Activated T-cell treated with anti-CD3 and anti-CD28 coated beads, Interleukin-2, amount 50 U/mL, for 72 hours (primary cell): ENCODE data around the gene THRB. TPM values are rescaled to one million over a fixed set of nuclear protein-coding genes. Genes with fewer than 3 reads are reported as not detected.

Experiments used
- ATAC-seq, 2 donors: fragments of 150-1000 bp; cut with Tn5 transposase; replicated peaks in 1 of 2; 2 replicates each; pipeline ENCODE4 v1.10.0; 2021; ENCODE audit warnings: moderate library complexity in 2 of 2, mild to moderate bottlenecking in 1 of 2
- DNase-seq, 2 donors: peaks; one replicate each; pipeline ENCODE4 v3.0.0; 2021 to 2022; ENCODE audit warnings: mixed read lengths in 1 of 2
- H3K27ac Mint-ChIP-seq: one replicate; pipeline ENCODE4 v1.8.0; 2022; ENCODE audit warnings: mild to moderate bottlenecking, moderate library complexity, mixed read lengths
- H3K27me3 Mint-ChIP-seq: one replicate; pipeline ENCODE4 v1.8.0; 2022; ENCODE audit warnings: low read depth, mixed read lengths
- H3K36me3 Mint-ChIP-seq, 2 donors: one replicate each; pipeline ENCODE4 v1.8.0; 2022; ENCODE audit warnings: mixed read lengths in 2 of 2, mild to moderate bottlenecking in 1 of 2; ENCODE audit not compliant: insufficient read depth in 2 of 2
- H3K4me1 Mint-ChIP-seq: one replicate; pipeline ENCODE4 v1.8.0; 2022; ENCODE audit warnings: low read depth, mixed read lengths
- H3K4me3 Mint-ChIP-seq, 2 donors: one replicate each; pipeline ENCODE4 v1.8.0; 2022; ENCODE audit warnings: mild to moderate bottlenecking in 2 of 2, mixed read lengths in 2 of 2, moderate library complexity in 2 of 2
- H3K9me3 Mint-ChIP-seq, 2 donors: one replicate each; pipeline ENCODE4 v1.8.0; 2022; ENCODE audit warnings: mixed read lengths in 2 of 2
- total RNA-seq, 2 donors: library from RNA; stranded (reverse); gene quantifications; one replicate each; pipeline ENCODE4 v1.2.3, GENCODE V29; 2022

Gene THRB
- total RNA-seq, 2 donors from 2014 or later = not detected

GRCh38 chr3:24244491-24244890 is 250.2 kb downstream of the THRB start:
- no peaks in the 10 kb centered on the region for H3K36me3 Mint-ChIP-seq
- no peaks in the 10 kb centered on the region for H3K9me3 Mint-ChIP-seq
- no peak overlapping the region for H3K27ac Mint-ChIP-seq
- no peak overlapping the region for H3K4me3 Mint-ChIP-seq
- no peak for ATAC-seq
- no peaks in the 10 kb centered on the region for H3K4me1 Mint-ChIP-seq
- no peak for DNase-seq
- H3K27me3 Mint-ChIP-seq = peaks cover 7% of the 10 kb centered on the region

GRCh38 chr3:24242012-24242698 is 252.5 kb downstream of the THRB start:
- Mint-ChIP-seq H3K27me3 (peaks cover 9% of the 10 kb centered on the region), H3K9me3 (no peaks in the 10 kb centered on the region), H3K4me1 (no peaks in the 10 kb centered on the region), H3K36me3 (no peaks in the 10 kb centered on the region), H3K27ac (no peak overlapping the region), H3K4me3 (no peak overlapping the region)
- no peak for DNase-seq
- ATAC-seq = no peak

- no peaks in the 10 kb centered on the region for H3K9me3 Mint-ChIP-seq
- no peak overlapping the region for H3K4me3 Mint-ChIP-seq
- ATAC-seq (no peak), DNase-seq (no peak)
- H3K36me3 Mint-ChIP-seq = no peaks in the 10 kb centered on the region
- peaks cover 19% of the 10 kb centered on the region for H3K27me3 Mint-ChIP-seq
- H3K4me1 Mint-ChIP-seq = peaks cover 3% of the 10 kb centered on the region
- no peak overlapping the region for H3K27ac Mint-ChIP-seq
Observed at GRCh38 chr3:24240306-24240705, 254.3 kb downstream of the THRB start.

GRCh38 chr3:24237971-24238706 is 256.5 kb downstream of the THRB start:
- Mint-ChIP-seq H3K27ac (no peak overlapping the region), H3K36me3 (no peaks in the 10 kb centered on the region), H3K4me1 (peaks cover 10% of the 10 kb centered on the region), H3K27me3 (peaks cover 31% of the 10 kb centered on the region), H3K4me3 (no peak overlapping the region), H3K9me3 (no peaks in the 10 kb centered on the region)
- ATAC-seq = peak; percentile 72 to 77
- DNase-seq = peak; percentile 28 to 36

- DNase-seq (no peak), ATAC-seq (peak; percentile 13 to 53)
- H3K4me1 Mint-ChIP-seq = peaks cover 10% of the 10 kb centered on the region
- H3K36me3 Mint-ChIP-seq = no peaks in the 10 kb centered on the region
- peaks cover 39% of the 10 kb centered on the region for H3K27me3 Mint-ChIP-seq
- H3K27ac Mint-ChIP-seq = no peak overlapping the region
- H3K4me3 Mint-ChIP-seq = no peak overlapping the region
- H3K9me3 Mint-ChIP-seq = no peaks in the 10 kb centered on the region
Observed at GRCh38 chr3:24235121-24235520, 259.5 kb downstream of the THRB start.

GRCh38 chr3:24232784-24233183 is 261.9 kb downstream of the THRB start:
- Mint-ChIP-seq H3K4me1 (peaks cover 10% of the 10 kb centered on the region), H3K9me3 (no peaks in the 10 kb centered on the region), H3K27me3 (peaks cover 36% of the 10 kb centered on the region), H3K4me3 (no peak overlapping the region), H3K36me3 (no peaks in the 10 kb centered on the region), H3K27ac (no peak overlapping the region)
- no peak for DNase-seq
- no peak for ATAC-seq

- no peak overlapping the region for H3K27ac Mint-ChIP-seq
- DNase-seq (no peak), ATAC-seq (no peak)
- H3K4me1 Mint-ChIP-seq = peaks cover under 1% of the 10 kb centered on the region
- H3K4me3 Mint-ChIP-seq = no peak overlapping the region
- H3K36me3 Mint-ChIP-seq = no peaks in the 10 kb centered on the region
- H3K9me3 Mint-ChIP-seq = no peaks in the 10 kb centered on the region
- peaks cover 17% of the 10 kb centered on the region for H3K27me3 Mint-ChIP-seq
Observed at GRCh38 chr3:24229468-24230221, 265.0 kb downstream of the THRB start.

GRCh38 chr3:24227635-24228034 is 267.0 kb downstream of the THRB start:
- no peak overlapping the region for H3K4me3 Mint-ChIP-seq
- no peak overlapping the region for H3K27ac Mint-ChIP-seq
- H3K9me3 Mint-ChIP-seq = no peaks in the 10 kb centered on the region
- no peaks in the 10 kb centered on the region for H3K4me1 Mint-ChIP-seq
- peaks cover 4% of the 10 kb centered on the region for H3K27me3 Mint-ChIP-seq
- DNase-seq (no peak), ATAC-seq (no peak)
- no peaks in the 10 kb centered on the region for H3K36me3 Mint-ChIP-seq

- H3K9me3 Mint-ChIP-seq = no peaks in the 10 kb centered on the region
- no peak overlapping the region for H3K4me3 Mint-ChIP-seq
- ATAC-seq = no peak
- no peaks in the 10 kb centered on the region for H3K4me1 Mint-ChIP-seq
- H3K36me3 Mint-ChIP-seq = no peaks in the 10 kb centered on the region
- H3K27me3 Mint-ChIP-seq = peaks cover 12% of the 10 kb centered on the region
- no peak for DNase-seq
- H3K27ac Mint-ChIP-seq = no peak overlapping the region
Observed at GRCh38 chr3:24226397-24226796, 268.3 kb downstream of the THRB start.

- Mint-ChIP-seq H3K4me1 (no peaks in the 10 kb centered on the region), H3K36me3 (no peaks in the 10 kb centered on the region), H3K27me3 (peaks cover 21% of the 10 kb centered on the region), H3K9me3 (no peaks in the 10 kb centered on the region), H3K27ac (no peak overlapping the region), H3K4me3 (no peak overlapping the region)
- DNase-seq (no peak), ATAC-seq (no peak)
Observed at GRCh38 chr3:24225385-24225950, 269.2 kb downstream of the THRB start.

- ATAC-seq (no peak), DNase-seq (no peak)
- Mint-ChIP-seq H3K36me3 (no peaks in the 10 kb centered on the region), H3K27ac (no peak overlapping the region), H3K27me3 (peaks cover 21% of the 10 kb centered on the region), H3K4me1 (no peaks in the 10 kb centered on the region), H3K4me3 (no peak overlapping the region), H3K9me3 (no peaks in the 10 kb centered on the region)
Observed at GRCh38 chr3:24224666-24225384, 269.8 kb downstream of the THRB start.

- Mint-ChIP-seq H3K27ac (no peak overlapping the region), H3K4me3 (no peak overlapping the region), H3K27me3 (peaks cover 21% of the 10 kb centered on the region), H3K4me1 (no peaks in the 10 kb centered on the region), H3K36me3 (no peaks in the 10 kb centered on the region), H3K9me3 (no peaks in the 10 kb centered on the region)
- DNase-seq (no peak), ATAC-seq (no peak)
Observed at GRCh38 chr3:24222165-24222805, 272.4 kb downstream of the THRB start.
